ENCODE data around the gene MKRN1. TPM values are rescaled to one million over a fixed set of nuclear protein-coding genes. Genes with fewer than 3 reads are reported as not detected.

The MKRN1 gene
- total and polyA plus RNA-seq, 2 of the 4 experiments (the other 2 are of a cell fraction), result 47.2 to 83.0 TPM

GRCh38 chr7:140451716-140452115 is 27.6 kb downstream of the MKRN1 start:
- Histone ChIP-seq H2BK20ac (ENCODE audit: low read depth, low read length) (no peak overlapping the region), H3K27ac (ENCODE audit: insufficient read depth, low read length) (no peak overlapping the region), H3K4me1 (ENCODE audit: control insufficient read depth, insufficient read depth, low read length) (no peaks in the 10 kb centered on the region), H3K36me3 (ENCODE audit: control insufficient read depth, insufficient read depth, low read length) (peaks cover 28% of the 10 kb centered on the region), H3K4me2 (ENCODE audit: low read depth, low read length) (no peak overlapping the region), H3K9ac (ENCODE audit: low read depth, low read length) (no peak overlapping the region), H2BK120ac (ENCODE audit: low read depth, low read length) (no peak overlapping the region), H3K14ac (replicated peaks; ENCODE audit: low read depth, low read length) (no peak overlapping the region), H3K23ac (ENCODE audit: low read depth, low read length) (no peak overlapping the region), H3K4ac (ENCODE audit: low read depth, low read length) (no peak overlapping the region), H2AK9ac (replicated peaks; ENCODE audit: low read depth, low read length, poor library complexity) (no peak overlapping the region), H3K18ac (ENCODE audit: low read depth, low read length) (no peak overlapping the region), H4K5ac (ENCODE audit: low read depth, low read length) (no peak overlapping the region), H2BK5ac (ENCODE audit: low read depth, low read length, poor library complexity, severe bottlenecking) (no peak overlapping the region), H2AK5ac (ENCODE audit: low read depth, low read length) (no peak overlapping the region), H2BK15ac (ENCODE audit: low read depth, low read length) (no peak overlapping the region), H4K91ac (ENCODE audit: insufficient read depth, low read depth, low read length) (no peak overlapping the region), H3K56ac (ENCODE audit: extremely low read depth, insufficient read depth, low read length) (no peak overlapping the region), H4K8ac (ENCODE audit: low read depth in 2 of 2, low read length in 2 of 2) (no peak overlapping the region), H3K79me1 (ENCODE audit: low read depth in 1 of 2, low read length in 2 of 2) (peaks cover 4 to 6% of the 10 kb centered on the region in 2 experiments; a peak in 2 of 4 replicates), H3K9me3 (ENCODE audit: control insufficient read depth, insufficient read depth, low read length) (no peaks in the 10 kb centered on the region), H3K27me3 (ENCODE audit: control insufficient read depth, insufficient read depth, low read length) (no peaks in the 10 kb centered on the region), H4K20me1 (ENCODE audit: insufficient read depth, low read length) (no peaks in the 10 kb centered on the region), H3K9me1 (ENCODE audit: insufficient read depth, low read length) (peaks cover 10% of the 10 kb centered on the region; the same call in 1 of the 2 replicates), H3K4me3 (ENCODE audit: insufficient read depth, low read depth, low read length) (no peak overlapping the region), H2AFZ (replicated peaks; ENCODE audit: low read length, poor library complexity) (no peak overlapping the region)
- intact Hi-C loops (cut with micrococcal nuclease), result no loop called here
- dilution Hi-C loops (cut with HindIII; ENCODE audit: low sequenced_read_pairs, unreplicated experiment), result no loop called here
- ATAC-seq (ENCODE audit: low read depth) (no peak), DNase-seq (no peak)
- WGBS, 2 experiments (ENCODE audit: extremely low coverage in 2 of 2, insufficient read length in 1 of 2), result no CpG with 5 or more reads among the region's 1 CpG
- ChIA-PET POLR2A (ENCODE audit: unreplicated experiment) (no interaction called here), CTCF (interaction anchor here (0.6 kb wide), 1 partner anchor 1098 kb away, joined by 5 read pairs; no protein-coding TSS in a partner anchor)
- in situ Hi-C loops (cut with MboI; ENCODE audit: low sequenced_read_pairs), result no loop called here
- BruUV-seq (replicated peaks), result no TSS peak
- TF ChIP-seq ELK1 (IDR thresholded peaks at IDR 0.05; ENCODE audit: borderline replicate concordance, low read depth, low read length), result no peak
- no peak for TF ChIP-seq RAD21 (IDR thresholded peaks at IDR 0.05; ENCODE audit: low read length)

Data from IMR-90 (cell line).